GM15510 (cell line): Measurements from ENCODE around the gene SEPTIN10.

Source experiments
- POLR2A ChIP-seq: IDR thresholded peaks from 3 replicates; pipeline ENCODE4 v1.6.1; 2011; ENCODE audit warnings: borderline replicate concordance; ENCODE audit not compliant: insufficient read length; ENCODE audit errors: extremely low read depth

The SEPTIN10 gene

GRCh38 chr2:109638795-109639194, 25.0 kb upstream of the SEPTIN10 start:
- no peak for TF ChIP-seq POLR2A

- no peak for TF ChIP-seq POLR2A
Observed at GRCh38 chr2:109637749-109638570, 24.2 kb upstream of the SEPTIN10 start.

GRCh38 chr2:109636317-109636716, 22.6 kb upstream of the SEPTIN10 start:
- TF ChIP-seq POLR2A: no peak

- no peak for TF ChIP-seq POLR2A
Observed at GRCh38 chr2:109635426-109636304, 21.9 kb upstream of the SEPTIN10 start.

GRCh38 chr2:109633284-109633961, 19.7 kb upstream of the SEPTIN10 start:
- TF ChIP-seq POLR2A: no peak

- no peak for TF ChIP-seq POLR2A
Observed at GRCh38 chr2:109632158-109632789, 18.5 kb upstream of the SEPTIN10 start.

- no peak for TF ChIP-seq POLR2A
Observed at GRCh38 chr2:109631741-109632140, 18.0 kb upstream of the SEPTIN10 start.

GRCh38 chr2:109630441-109631430, 17.0 kb upstream of the SEPTIN10 start:
- no peak for TF ChIP-seq POLR2A

GRCh38 chr2:109629867-109630266, 16.1 kb upstream of the SEPTIN10 start:
- TF ChIP-seq POLR2A: no peak

GRCh38 chr2:109624339-109624738, 10.6 kb upstream of the SEPTIN10 start:
- TF ChIP-seq POLR2A: no peak

- TF ChIP-seq POLR2A: no peak
Observed at GRCh38 chr2:109623923-109624322, 10.2 kb upstream of the SEPTIN10 start.

- no peak for TF ChIP-seq POLR2A
Observed at GRCh38 chr2:109623297-109623696, 9.5 kb upstream of the SEPTIN10 start.

GRCh38 chr2:109619032-109619615, 5.4 kb upstream of the SEPTIN10 start:
- no peak for TF ChIP-seq POLR2A
